ENCODE results near the gene SRC. TPM values are rescaled to one million over a fixed set of nuclear protein-coding genes. Genes with fewer than 3 reads are reported as not detected.

The SRC gene
- total and polyA plus RNA-seq, 2 donors (not counting 3 experiments of a cell fraction or from before 2014, with no cell fraction given) = 22.6 to 29.4 TPM

DNA sequence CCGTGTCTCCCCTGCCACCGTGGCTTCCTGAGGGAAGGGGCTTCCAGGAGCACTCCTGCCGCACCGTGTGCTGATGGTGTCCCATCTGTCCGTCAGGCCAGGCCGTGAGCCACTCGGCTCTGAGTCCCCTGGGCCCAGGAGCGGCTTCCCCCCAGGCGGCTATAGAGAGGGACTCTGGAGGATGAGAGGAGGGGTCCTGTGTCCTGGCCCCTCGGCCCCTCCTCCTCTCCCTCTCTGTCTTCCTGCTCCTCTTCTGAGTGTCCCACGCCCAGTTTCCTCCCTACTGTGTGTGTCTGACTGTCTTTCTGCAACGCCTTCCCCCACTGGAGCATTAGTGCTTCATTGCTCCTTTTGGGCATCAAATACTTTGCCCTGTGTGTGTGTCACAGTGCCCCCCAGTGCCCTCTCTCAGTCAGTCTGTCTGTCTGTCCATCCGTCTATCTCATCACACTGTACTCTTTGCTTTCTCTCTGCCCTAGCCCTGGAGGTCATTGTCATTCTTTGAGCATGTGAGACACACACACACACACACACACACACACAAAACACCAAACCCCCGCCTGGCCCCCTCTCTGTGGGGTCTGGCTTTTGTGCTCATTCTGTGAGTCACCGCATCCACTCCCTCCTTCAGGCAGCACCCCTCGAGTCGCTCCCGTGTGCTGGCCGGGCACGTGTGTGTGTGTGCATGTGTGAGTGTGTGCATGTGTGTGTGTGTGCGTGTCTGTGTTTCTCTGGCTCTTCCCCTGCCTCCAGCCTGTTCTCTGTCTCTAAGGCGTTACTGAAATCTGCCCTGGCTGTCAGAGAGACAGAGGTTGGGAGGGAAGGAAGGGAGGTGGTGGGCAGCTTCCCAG is 71.9 kb downstream of the SRC start:
- no peaks in the 10 kb centered on the region for H3K36me3 ChIP-seq (ENCODE audit: control insufficient read depth in 2 of 2, extremely low read depth in 1 of 2, insufficient read depth in 2 of 2, low read length in 2 of 2)
- CTCF ChIA-PET = no interaction called here
- H3K4me3 ChIP-seq (replicated peaks in 1 of 3; ENCODE audit: insufficient read depth in 1 of 3, low read depth in 1 of 3, low read length in 3 of 3) = no peak overlapping the region
- H2AFZ ChIP-seq (ENCODE audit: low read depth, low read length) = no peak overlapping the region
- H3K9me1 ChIP-seq (replicated peaks; ENCODE audit: control insufficient read depth, extremely low read depth, insufficient read depth, low read length) = no peaks in the 10 kb centered on the region
- no peak overlapping the region for H3K27ac ChIP-seq (ENCODE audit: insufficient read depth, low read depth, low read length)
- H3K9ac ChIP-seq (replicated peaks; ENCODE audit: extremely low read depth, insufficient read depth, low read length) = no peak overlapping the region
- intact Hi-C loops (cut with micrococcal nuclease) = no loop called here
- BruUV-seq (replicated peaks) = no TSS peak
- H3K9me3 ChIP-seq (replicated peaks; ENCODE audit: control insufficient read depth, insufficient read depth, low read length) = no peaks in the 10 kb centered on the region
- no peaks in the 10 kb centered on the region for H3K79me2 ChIP-seq (ENCODE audit: control insufficient read depth, insufficient read depth, low read length)
- POLR2A ChIA-PET = no interaction called here
- no peak for TF ChIP-seq POLR2A (IDR thresholded peaks at IDR 0.05; ENCODE audit: low read depth, low read length)
- TF ChIP-seq, protein P1, sequence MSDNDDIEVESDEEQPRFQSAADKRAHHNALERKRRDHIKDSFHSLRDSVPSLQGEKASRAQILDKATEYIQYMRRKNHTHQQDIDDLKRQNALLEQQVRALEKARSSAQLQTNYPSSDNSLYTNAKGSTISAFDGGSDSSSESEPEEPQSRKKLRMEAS (IDR thresholded peaks at IDR 0.05; ENCODE audit: insufficient read depth, insufficient read length) = peak; percentile 18
- TF ChIP-seq POLR2AphosphoS5 (IDR thresholded peaks at IDR 0.05; ENCODE audit: insufficient read depth, low read depth, low read length) = no peak
- FAIRE-seq (no peak), DNase-seq (ENCODE audit: low read depth, low spot score) (no peak)
- no peaks in the 10 kb centered on the region for H3K4me1 ChIP-seq (ENCODE audit: control insufficient read depth, extremely low read depth, insufficient read depth, low read length)
- H4K20me1 ChIP-seq (replicated peaks; ENCODE audit: control insufficient read depth, extremely low read depth, insufficient read depth, low read length) = no peaks in the 10 kb centered on the region
- peaks cover 21 to 30% of the 10 kb centered on the region in 2 experiments for H3K27me3 ChIP-seq (ENCODE audit: control insufficient read depth in 2 of 2, insufficient read depth in 2 of 2, low read length in 2 of 2)
- no peak overlapping the region for H3K4me2 ChIP-seq (ENCODE audit: insufficient read depth, low read length)
- dilution Hi-C loops (cut with MboI; ENCODE audit: extremely low pct_ligation_motif_present, low sequenced_read_pairs) = no loop called here

DNA sequence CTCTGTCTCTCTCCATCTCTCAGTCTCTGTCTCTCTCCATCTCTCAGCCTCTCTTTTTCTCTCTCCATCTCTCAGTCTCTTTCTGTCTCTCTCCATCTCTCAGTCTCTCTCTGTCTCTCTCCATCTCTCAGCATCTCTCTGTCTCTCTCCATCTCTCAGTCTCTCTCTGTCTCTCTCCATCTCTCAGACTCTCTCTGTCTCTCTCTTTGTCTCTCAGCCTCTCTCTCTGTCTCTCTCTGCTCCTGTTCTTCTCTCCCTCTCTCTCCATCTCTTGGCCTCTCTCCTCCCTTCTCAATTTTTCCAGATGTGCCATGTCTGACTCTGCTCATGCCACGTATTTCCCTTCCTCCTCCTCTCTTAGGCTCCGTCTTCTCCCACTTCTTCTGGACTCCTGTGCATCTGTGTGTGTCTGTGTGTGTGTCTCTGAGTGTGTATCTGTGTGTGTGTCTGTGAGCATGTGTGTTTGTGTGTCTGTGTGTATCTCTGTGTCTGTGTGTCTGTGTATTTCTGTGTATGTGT is 72.7 kb downstream of the SRC start:
- POLR2A ChIA-PET = no interaction called here
- H3K9ac ChIP-seq (replicated peaks; ENCODE audit: extremely low read depth, insufficient read depth, low read length) = no peak overlapping the region
- no peak overlapping the region for H2AFZ ChIP-seq (ENCODE audit: low read depth, low read length)
- FAIRE-seq (no peak), DNase-seq (ENCODE audit: low read depth, low spot score) (no peak)
- no peak overlapping the region for H3K4me3 ChIP-seq (replicated peaks in 1 of 3; ENCODE audit: insufficient read depth in 1 of 3, low read depth in 1 of 3, low read length in 3 of 3)
- H3K4me1 ChIP-seq (ENCODE audit: control insufficient read depth, extremely low read depth, insufficient read depth, low read length) = no peaks in the 10 kb centered on the region
- CTCF ChIA-PET = no interaction called here
- H3K36me3 ChIP-seq (ENCODE audit: control insufficient read depth in 2 of 2, extremely low read depth in 1 of 2, insufficient read depth in 2 of 2, low read length in 2 of 2) = no peaks in the 10 kb centered on the region
- peaks cover 23 to 30% of the 10 kb centered on the region in 2 experiments for H3K27me3 ChIP-seq (ENCODE audit: control insufficient read depth in 2 of 2, insufficient read depth in 2 of 2, low read length in 2 of 2)
- no peak overlapping the region for H3K4me2 ChIP-seq (ENCODE audit: insufficient read depth, low read length)
- dilution Hi-C loops (cut with MboI; ENCODE audit: extremely low pct_ligation_motif_present, low sequenced_read_pairs) (no loop called here), intact Hi-C loops (cut with micrococcal nuclease) (no loop called here)
- no peaks in the 10 kb centered on the region for H3K79me2 ChIP-seq (ENCODE audit: control insufficient read depth, insufficient read depth, low read length)
- no peaks in the 10 kb centered on the region for H3K9me1 ChIP-seq (replicated peaks; ENCODE audit: control insufficient read depth, extremely low read depth, insufficient read depth, low read length)
- H4K20me1 ChIP-seq (replicated peaks; ENCODE audit: control insufficient read depth, extremely low read depth, insufficient read depth, low read length) = no peaks in the 10 kb centered on the region
- TF ChIP-seq MYC (IDR thresholded peaks at IDR 0.05; ENCODE audit: low read depth, low read length) (no peak), JUN (IDR thresholded peaks at IDR 0.05; ENCODE audit: borderline replicate concordance, insufficient read depth, insufficient read length, low read depth) (no peak), FOS (IDR thresholded peaks at IDR 0.05; ENCODE audit: borderline replicate concordance, insufficient read depth, low read length) (no peak), POLR2A (IDR thresholded peaks at IDR 0.05; ENCODE audit: low read depth, low read length) (no peak), POLR2AphosphoS5 (IDR thresholded peaks at IDR 0.05; ENCODE audit: insufficient read depth, low read depth, low read length) (no peak), GATA2 (IDR thresholded peaks at IDR 0.05; ENCODE audit: insufficient read depth, insufficient read length, low read depth, low read length) (no peak), EZH2 (IDR thresholded peaks at IDR 0.05; ENCODE audit: borderline replicate concordance, low read depth, low read length, severe bottlenecking) (no peak)
- TF ChIP-seq, protein P1 (IDR thresholded peaks at IDR 0.05; ENCODE audit: insufficient read depth, insufficient read length) = no peak
- TF ChIP-seq, protein P2, sequence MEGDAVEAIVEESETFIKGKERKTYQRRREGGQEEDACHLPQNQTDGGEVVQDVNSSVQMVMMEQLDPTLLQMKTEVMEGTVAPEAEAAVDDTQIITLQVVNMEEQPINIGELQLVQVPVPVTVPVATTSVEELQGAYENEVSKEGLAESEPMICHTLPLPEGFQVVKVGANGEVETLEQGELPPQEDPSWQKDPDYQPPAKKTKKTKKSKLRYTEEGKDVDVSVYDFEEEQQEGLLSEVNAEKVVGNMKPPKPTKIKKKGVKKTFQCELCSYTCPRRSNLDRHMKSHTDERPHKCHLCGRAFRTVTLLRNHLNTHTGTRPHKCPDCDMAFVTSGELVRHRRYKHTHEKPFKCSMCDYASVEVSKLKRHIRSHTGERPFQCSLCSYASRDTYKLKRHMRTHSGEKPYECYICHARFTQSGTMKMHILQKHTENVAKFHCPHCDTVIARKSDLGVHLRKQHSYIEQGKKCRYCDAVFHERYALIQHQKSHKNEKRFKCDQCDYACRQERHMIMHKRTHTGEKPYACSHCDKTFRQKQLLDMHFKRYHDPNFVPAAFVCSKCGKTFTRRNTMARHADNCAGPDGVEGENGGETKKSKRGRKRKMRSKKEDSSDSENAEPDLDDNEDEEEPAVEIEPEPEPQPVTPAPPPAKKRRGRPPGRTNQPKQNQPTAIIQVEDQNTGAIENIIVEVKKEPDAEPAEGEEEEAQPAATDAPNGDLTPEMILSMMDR (IDR thresholded peaks at IDR 0.05; ENCODE audit: extremely low read depth in 1 of 2, insufficient read depth in 1 of 2, low read depth in 1 of 2, low read length in 2 of 2) = no peak
- H3K9me3 ChIP-seq (replicated peaks; ENCODE audit: control insufficient read depth, insufficient read depth, low read length) = no peaks in the 10 kb centered on the region
- H3K27ac ChIP-seq (ENCODE audit: insufficient read depth, low read depth, low read length) = no peak overlapping the region
- BruUV-seq (replicated peaks) = no TSS peak

All from endothelial cell of umbilical vein (primary cell).